ENCODE measurements around the gene RAD51B.

The RAD51B gene

DNA sequence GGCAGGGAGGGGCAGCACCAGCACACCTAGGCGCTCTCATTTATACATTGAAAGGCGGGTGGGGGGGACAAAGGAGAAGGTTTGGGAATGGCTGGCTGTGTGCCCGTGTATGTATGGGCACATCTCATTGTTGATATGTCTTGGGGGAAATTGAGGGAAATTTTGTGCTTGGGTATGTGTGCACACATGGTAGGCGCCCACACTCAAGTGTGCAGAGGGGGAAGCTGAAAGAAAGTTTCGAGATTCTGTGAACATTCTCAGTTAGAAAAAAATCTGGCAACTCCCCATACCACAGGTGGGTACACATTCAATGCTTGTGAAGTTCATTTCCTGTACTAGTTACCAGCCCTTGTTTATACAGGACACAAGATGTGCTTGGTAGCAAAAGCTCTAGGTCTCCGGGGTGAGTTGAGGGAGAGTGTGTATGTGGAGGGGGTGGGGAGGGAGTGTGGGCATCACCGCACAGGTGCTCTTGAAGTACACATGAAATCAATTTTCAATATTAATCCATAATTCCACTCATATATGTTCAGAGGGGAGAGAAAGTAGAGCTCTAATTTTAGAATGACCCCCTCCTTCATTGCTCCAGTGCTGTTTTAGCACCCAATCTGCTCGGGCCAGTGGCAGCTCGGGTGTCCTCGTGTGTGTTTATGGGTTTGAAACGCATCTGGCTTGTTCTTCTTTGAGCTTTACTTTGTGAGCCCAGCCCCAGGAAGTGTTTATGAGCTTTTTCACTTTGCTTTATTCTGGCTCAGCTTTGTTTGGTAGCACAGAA is 687.3 kb downstream of the RAD51B start:
- DNase-seq, result no peak

DNA sequence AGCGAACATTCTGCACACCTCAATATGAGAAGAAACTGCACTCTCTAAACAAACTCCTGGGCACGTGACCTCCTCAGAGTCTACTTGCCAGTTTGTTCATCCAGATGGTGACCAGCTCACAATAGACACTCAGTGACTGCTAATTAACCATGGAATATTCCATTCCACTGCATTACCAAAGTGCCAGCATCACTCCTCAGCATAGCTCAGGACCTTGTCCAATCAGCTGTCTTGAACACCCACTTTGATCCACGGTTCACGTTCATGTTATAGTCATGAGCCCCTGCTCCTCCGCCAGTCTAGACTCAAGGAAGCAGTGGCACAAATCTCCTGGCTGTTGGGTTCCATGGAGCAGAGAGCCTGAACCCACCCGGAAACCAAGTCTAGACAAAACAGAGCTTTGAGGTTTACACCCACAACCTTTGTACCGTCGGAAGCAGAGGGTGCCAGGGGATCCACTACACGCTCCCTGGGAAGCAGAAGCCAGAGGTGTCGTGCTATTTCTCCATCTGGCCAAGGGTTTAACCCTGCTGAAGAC is 688.0 kb downstream of the RAD51B start:
- DNase-seq, result peak; percentile 55

DNA sequence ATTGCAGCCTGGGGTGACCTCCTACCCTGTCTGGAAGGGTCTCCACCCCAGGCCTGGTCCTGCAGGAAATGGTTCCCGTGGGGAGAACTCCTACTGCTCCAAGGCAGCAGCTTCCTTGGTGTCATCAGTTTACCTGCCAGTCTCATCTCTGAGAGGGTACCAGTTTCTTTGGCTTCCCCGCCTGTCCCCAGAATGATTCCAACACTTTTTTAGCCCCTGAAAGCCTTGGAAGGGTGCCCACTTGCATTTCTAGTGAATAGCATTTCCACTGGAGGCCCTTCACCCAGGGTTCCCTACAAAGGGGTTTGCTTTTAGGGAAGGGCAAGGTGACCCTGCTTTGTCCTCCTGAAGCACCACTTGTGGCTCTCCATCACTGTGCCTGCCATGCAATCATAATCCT is 689.0 kb downstream of the RAD51B start:
- no peak for DNase-seq

- DNase-seq, result no peak
Observed at GRCh38 chr14:68509188-68509983, 689.8 kb downstream of the RAD51B start.

DNA sequence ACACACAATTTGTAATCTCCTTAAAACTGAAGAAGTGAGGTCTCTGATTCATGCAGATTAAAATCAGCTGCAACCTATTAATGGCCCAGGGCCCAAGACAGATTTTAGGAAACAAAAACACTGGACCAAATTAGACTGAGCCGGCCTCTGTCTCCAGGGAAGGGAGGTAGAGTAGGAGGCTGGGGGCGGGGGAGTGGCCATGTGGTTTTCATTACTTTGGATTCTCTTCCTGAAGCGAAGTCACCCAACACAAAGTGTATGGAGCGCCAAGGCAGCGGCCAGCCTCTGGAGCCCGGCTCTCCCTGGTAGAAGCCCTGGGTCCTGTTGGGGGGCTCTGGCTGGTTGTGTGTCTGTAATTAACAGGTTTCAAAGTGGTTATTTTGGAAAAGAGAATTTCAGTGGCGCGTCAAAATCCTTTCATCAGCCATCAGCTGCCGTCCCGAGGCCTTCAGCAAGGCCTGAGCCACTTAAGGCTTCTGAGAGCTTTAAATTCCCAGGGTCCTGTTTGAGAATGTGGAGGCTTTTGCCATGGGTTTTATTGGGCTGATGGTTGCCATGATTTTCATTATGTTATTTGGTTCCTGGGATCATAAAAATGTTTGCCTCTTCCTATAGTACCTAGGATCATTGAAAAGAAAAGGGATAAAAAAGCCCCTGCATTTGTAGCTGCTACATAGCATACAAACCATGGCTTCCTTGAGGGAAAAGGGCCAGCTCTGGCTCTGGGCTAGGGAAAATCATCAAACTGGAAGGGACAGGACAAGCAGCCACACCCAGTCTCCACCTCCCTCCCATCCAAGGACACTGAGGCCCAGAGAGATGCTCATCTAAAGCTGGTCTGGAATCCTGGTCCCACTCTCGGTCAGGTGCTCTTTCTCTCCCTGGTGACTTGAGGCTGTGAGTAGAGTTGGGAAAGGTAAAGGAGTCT is 690.9 kb downstream of the RAD51B start:
- DNase-seq, result no peak

DNA sequence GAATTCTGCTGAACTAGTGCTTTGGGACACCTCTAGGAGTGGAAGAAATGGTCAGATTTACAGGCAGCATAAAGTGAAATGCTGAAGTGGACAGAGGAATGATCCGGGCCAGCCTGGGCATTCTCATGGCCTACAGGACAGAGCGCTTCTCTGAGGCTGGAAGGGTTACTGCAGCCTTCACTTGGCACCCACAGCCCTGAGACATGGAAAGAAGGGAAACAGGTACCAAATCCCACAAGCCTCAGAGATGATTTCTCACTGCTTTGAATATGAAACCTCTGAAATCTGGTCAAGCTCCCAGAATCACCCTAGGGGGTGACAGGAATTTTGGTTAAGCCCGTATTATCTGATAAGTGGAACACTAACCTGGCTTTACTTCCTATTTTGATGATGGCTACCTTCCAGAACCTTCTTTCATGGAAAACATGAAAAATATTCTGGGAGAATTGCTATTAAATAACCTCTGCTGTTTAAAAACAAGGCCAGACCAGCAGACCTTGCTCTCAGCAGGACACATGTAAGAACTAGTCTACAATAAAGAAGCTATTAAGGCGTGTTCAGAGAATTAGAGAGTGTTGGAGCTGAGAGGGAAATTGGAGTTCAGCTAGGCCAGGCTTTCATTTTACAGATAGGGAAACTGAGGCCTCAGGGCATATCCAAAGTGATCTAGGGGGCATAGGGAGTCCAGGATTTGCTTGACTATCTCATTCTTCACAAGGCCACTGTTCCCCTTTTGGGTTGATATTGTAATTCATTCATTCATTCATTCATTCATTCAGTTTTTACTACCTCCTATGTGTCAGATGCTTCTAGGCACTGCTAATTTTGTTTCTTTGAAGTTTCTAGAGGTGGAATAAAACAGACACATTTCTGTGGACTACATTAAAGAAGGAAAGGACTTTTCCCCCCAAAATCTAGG is 691.8 kb downstream of the RAD51B start:
- no peak for DNase-seq

DNA sequence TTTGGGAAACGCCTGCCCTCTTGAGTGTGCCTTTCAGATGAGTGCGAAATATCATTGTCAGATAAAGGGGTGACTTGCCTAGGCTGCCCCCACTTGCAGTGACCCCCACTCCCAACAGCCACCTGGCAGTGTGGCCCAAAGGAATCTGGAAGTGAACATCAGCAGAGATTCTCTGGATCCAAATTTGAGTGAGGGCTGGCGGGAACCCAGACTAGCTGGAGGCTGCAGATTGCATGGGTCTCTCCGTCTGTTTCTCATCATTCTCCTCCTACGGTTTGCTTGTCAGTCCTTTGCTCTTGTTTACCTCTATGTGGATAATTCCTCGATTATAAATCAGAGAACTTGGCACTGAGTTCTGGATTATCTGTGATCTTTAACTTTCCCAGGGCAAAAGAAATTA is 692.5 kb downstream of the RAD51B start:
- DNase-seq, result no peak

DNA sequence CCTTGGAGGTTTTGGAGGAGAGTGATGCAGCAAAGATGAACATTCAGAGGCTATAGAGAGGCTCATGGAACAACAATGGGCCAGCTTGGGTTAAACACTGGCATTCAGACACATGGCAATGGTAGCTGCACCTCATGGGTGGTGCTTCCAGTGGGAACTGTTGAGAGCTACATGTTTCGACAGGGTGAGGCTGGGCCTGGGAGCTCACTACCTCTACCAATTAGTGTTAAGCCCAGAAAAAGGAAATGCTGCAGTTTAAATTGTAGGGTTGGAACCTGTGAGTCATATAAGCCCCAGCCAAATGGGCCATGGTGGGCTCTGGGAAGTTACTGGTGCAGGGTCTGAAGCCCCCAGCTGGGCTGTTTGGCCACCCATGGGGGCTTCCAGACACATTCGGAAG is 693.6 kb downstream of the RAD51B start:
- no peak for DNase-seq

DNA sequence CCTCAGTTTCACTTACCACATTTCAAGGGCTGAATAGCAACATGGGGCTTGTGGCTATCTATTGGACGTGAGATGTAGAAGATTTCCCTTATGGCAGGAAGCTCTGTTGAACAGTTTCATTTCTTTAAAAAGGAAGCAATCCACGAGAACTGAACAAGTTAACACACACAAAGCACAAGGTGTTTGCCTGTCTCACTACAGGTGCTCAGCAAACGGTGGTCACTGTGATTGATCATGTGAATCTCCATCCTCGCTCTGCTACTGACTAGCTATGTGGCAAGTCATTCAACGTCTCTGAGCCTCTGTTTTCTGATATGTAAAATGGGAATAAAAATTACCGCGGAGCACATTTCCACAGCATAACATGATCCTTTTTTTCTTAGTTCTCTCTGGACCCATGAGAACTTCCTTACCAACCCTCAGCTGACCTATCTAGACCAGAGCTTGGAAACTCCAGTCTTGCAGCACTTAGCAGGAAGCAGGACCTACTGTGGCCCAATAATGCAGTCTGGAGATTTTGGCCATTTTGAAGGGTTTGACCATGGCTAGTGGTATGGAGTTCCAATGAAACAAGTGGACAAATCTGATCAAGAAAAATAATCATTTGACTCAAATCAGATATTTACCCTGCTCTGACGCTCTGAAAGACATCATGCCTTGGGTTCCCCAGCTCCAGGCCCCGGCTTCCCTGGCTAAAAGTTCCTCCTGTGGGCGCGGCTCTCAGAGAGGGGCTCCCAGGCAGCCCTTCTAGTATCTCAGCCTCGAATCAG is 694.4 kb downstream of the RAD51B start:
- peak; percentile 40 for DNase-seq

DNA sequence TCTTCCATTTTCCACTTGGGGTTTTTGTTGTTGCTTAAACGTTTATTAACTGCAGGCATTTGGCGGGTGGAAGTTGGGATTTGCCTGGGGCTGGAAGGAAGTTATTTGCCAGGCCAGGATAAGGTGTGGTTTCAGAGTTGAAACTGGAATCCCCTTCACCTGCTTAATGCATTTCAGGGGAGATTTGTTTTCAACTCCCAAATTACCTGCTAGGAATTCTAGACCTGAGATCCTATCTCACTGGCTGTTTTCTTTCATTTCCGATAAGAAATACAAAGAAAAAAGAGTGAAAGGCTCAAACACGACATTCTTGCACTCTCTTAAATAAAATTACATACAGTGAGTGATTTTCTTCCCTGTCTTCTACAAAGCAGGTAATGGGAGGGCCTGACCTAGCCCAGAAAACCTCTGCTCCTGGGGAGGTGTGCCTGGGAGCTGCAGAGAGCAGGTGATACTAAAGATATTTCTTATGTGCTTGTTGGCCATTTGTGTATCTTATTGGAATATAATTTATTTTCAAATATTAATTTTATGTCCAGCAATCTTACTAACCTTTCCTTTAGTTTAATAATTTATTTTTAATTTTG is 695.1 kb downstream of the RAD51B start:
- DNase-seq, result no peak

- no peak for DNase-seq
Observed at GRCh38 chr14:68516342-68516741, 696.8 kb downstream of the RAD51B start.

- DNase-seq, result no peak
Observed at GRCh38 chr14:68518166-68518565, 698.6 kb downstream of the RAD51B start.

DNA sequence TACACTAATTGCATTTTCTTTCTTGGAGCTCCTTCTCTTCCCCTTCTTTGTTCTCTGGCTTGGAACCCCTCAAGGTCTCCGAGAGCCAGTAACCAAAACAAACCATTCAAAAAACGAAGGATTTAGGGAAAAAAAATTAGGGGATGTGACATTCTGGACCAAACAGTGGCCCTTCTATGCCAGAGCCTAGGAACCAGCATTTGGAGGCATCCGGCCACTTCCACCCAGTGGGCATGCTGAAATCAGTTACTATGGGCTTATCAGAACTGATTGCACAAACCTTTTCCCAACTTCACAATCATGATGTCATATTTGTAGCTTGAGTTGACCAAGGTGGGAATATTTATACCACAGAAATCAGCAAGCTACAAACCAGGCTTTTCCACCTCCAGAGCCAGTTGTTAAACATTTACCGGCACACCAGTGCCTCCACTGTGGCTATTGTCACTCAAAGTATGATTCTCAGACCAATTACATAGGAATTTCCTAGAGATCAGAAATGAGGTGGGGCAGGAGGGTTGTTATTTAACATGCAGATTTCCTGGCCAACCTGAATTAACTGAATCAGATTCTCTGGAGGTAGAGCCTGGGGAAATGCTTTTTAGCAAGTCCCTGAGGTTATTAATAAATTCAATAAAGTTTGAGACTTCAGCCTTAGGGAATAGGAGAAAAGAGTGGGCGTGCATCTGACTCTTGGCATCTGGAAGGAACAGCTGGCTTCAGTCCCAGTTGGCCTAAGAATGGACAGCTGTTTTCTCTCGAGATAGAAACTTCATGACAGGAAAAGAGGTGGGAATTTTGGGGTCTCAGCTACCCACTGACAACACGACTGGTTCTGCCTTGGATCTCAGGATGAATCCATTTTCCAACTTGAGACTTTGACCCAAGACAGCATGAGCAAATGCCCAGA is 699.4 kb downstream of the RAD51B start:
- no peak for DNase-seq

GRCh38 chr14:68519671-68520187 is 700.1 kb downstream of the RAD51B start:
- no peak for DNase-seq

GRCh38 chr14:68520637-68521556 is 701.3 kb downstream of the RAD51B start:
- no peak for DNase-seq

DNA sequence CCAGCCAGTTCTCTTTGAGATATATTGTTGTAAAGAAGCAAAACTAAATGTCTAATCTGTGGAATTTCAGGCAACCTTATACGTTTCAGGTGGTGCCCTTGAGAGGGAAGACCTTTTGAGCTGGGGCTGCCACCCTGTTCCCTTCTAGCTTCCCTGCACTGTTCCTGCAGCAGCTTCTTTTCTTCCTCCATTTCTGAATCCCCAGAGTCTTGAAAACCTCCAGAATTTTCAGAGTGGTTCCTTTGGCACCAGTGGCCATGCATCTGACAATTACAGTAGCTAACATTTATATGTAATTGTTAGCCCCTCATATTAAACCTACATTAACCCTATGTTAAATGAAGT is 702.0 kb downstream of the RAD51B start:
- DNase-seq, result no peak

- DNase-seq, result no peak
Observed at GRCh38 chr14:68521961-68522509, 702.5 kb downstream of the RAD51B start.
